H9 (cell line): Measurements from ENCODE around the gene RADIL. TPM values are rescaled to one million over a fixed set of nuclear protein-coding genes. Genes with fewer than 3 reads are reported as not detected.
A peak's percentile ranks its signal among the peaks of the same experiment; 100 is the strongest.

Experiments
- DNase-seq: peaks from one replicate; pipeline ENCODE4 v3.0.0-alpha.2; 2017
- H2AFZ ChIP-seq: one replicate; pipeline ENCODE4 v1.6.1; 2013; ENCODE audit warnings: mild to moderate bottlenecking, low read length, control low read depth, moderate library complexity
- H2AK5ac ChIP-seq: 2 replicates; pipeline ENCODE4 v1.6.1; 2013; ENCODE audit warnings: low read length, control low read depth, mixed read lengths; ENCODE audit not compliant: insufficient read length
- H2BK120ac ChIP-seq: one replicate; pipeline ENCODE4 v1.6.1; 2013; ENCODE audit warnings: low read depth, mild to moderate bottlenecking, low read length, control low read depth, inconsistent platforms; ENCODE audit not compliant: poor library complexity, severe bottlenecking
- H2BK12ac ChIP-seq: 2 replicates; pipeline ENCODE4 v1.6.1; 2013; ENCODE audit warnings: low read length, control low read depth, mixed read lengths, low read depth; ENCODE audit not compliant: insufficient read length
- H2BK15ac ChIP-seq: 2 replicates; pipeline ENCODE4 v1.6.1; 2013; ENCODE audit warnings: low read depth, low read length, control low read depth
- H2BK20ac ChIP-seq: one replicate; pipeline ENCODE4 v1.6.1; 2013; ENCODE audit warnings: low read depth, mild to moderate bottlenecking, low read length, control low read depth, inconsistent platforms; ENCODE audit not compliant: poor library complexity, severe bottlenecking
- H2BK5ac ChIP-seq: 2 replicates; pipeline ENCODE4 v1.6.1; 2013; ENCODE audit warnings: low read length, control low read depth, mixed read lengths; ENCODE audit not compliant: insufficient read length
- H3K14ac ChIP-seq: 2 replicates; pipeline ENCODE4 v1.6.1; 2013; ENCODE audit warnings: low read length, control low read depth; ENCODE audit not compliant: insufficient read depth
- H3K18ac ChIP-seq: 2 replicates; pipeline ENCODE4 v1.6.1; 2013; ENCODE audit warnings: low read depth, mild to moderate bottlenecking, mixed read lengths, low read length, control low read depth; ENCODE audit not compliant: insufficient read length
- H3K23ac ChIP-seq: 2 replicates; pipeline ENCODE4 v1.6.1; 2013; ENCODE audit warnings: low read length, control low read depth, mixed read lengths, low read depth; ENCODE audit not compliant: insufficient read length
- H3K23me2 ChIP-seq: 2 replicates; pipeline ENCODE4 v1.6.1; 2013; ENCODE audit warnings: low read depth, mild to moderate bottlenecking, mixed read lengths, low read length, control low read depth; ENCODE audit not compliant: insufficient read length, poor library complexity, severe bottlenecking
- H3K27ac ChIP-seq: 2 replicates; pipeline ENCODE4 v1.5.1; 2013; ENCODE audit warnings: low read length, control low read depth, mixed read lengths, low read depth; ENCODE audit not compliant: insufficient read length
- H3K27me3 ChIP-seq: 2 replicates; pipeline ENCODE4 v1.6.1; 2013; ENCODE audit warnings: low read length, control low read depth, inconsistent platforms; ENCODE audit not compliant: insufficient read depth
- H3K4ac ChIP-seq: 2 replicates; pipeline ENCODE4 v1.6.1; 2013; ENCODE audit warnings: low read depth, mild to moderate bottlenecking, control low read depth, inconsistent platforms, low read length, moderate library complexity
- H3K4me1 ChIP-seq: 2 replicates; pipeline ENCODE4 v1.6.1; 2013; ENCODE audit warnings: low read length, control low read depth, inconsistent platforms; ENCODE audit not compliant: insufficient read depth
- H3K4me2 ChIP-seq: 2 replicates; pipeline ENCODE4 v1.6.1; 2013; ENCODE audit warnings: low read length, control low read depth, mixed read lengths; ENCODE audit not compliant: insufficient read length, insufficient read depth
- H3K56ac ChIP-seq: 2 replicates; pipeline ENCODE4 v1.6.1; 2013; ENCODE audit warnings: low read depth, mild to moderate bottlenecking, mixed read lengths, low read length, control low read depth; ENCODE audit not compliant: insufficient read length
- H3K79me1 ChIP-seq: 2 replicates; pipeline ENCODE4 v1.6.1; 2013; ENCODE audit warnings: low read depth, mild to moderate bottlenecking, moderate library complexity, low read length, control low read depth, inconsistent platforms; ENCODE audit not compliant: insufficient read depth, poor library complexity, severe bottlenecking
- H3K79me2 ChIP-seq: 2 replicates; pipeline ENCODE4 v1.6.1; 2013; ENCODE audit warnings: low read length, control low read depth, inconsistent platforms; ENCODE audit not compliant: insufficient read depth
- H3K9ac ChIP-seq: 2 replicates; pipeline ENCODE4 v1.6.1; 2013; ENCODE audit warnings: low read length, control low read depth, mixed read lengths; ENCODE audit not compliant: insufficient read length; ENCODE audit errors: extremely low read depth
- H3K9me3 ChIP-seq: one replicate; pipeline ENCODE4 v1.6.1; 2013; ENCODE audit warnings: low read depth, low read length, inconsistent platforms; ENCODE audit not compliant: control insufficient read depth
- H3T11ph ChIP-seq: one replicate; pipeline ENCODE4 v1.6.1; 2013; ENCODE audit warnings: mild to moderate bottlenecking, low read length, control low read depth, inconsistent platforms
- H4K20me1 ChIP-seq: one replicate; pipeline ENCODE4 v1.6.1; 2013; ENCODE audit not compliant: control insufficient read depth, insufficient read length, insufficient read depth
- H4K5ac ChIP-seq: 2 replicates; pipeline ENCODE4 v1.6.1; 2013; ENCODE audit warnings: low read depth, mild to moderate bottlenecking, mixed read lengths, low read length, control low read depth; ENCODE audit not compliant: insufficient read length
- H4K8ac ChIP-seq: replicated peaks from 2 replicates; pipeline ENCODE4 v1.6.1; 2013; ENCODE audit warnings: low read length, control low read depth, mixed read lengths, low read depth; ENCODE audit not compliant: insufficient read length
- H4K91ac ChIP-seq: 2 replicates; pipeline ENCODE4 v1.6.1; 2013; ENCODE audit warnings: low read depth, mild to moderate bottlenecking, moderate library complexity, mixed read lengths, low read length, control low read depth; ENCODE audit not compliant: insufficient read length
- H3K27ac Mint-ChIP-seq, 3 experiments: 2 replicates in 2 of 3; 3 replicates in 1 of 3; pipeline ENCODE4 v1.8.0; 2020 to 2021; ENCODE audit warnings: mixed read lengths in 3 of 3, mild to moderate bottlenecking in 1 of 3, moderate library complexity in 1 of 3
- H3K27me3 Mint-ChIP-seq: 2 replicates; pipeline ENCODE4 v1.8.0; 2021; ENCODE audit warnings: low read depth, mild to moderate bottlenecking, moderate library complexity, mixed read lengths
- H3K36me3 Mint-ChIP-seq, 3 experiments: 2 replicates in 2 of 3; 3 replicates in 1 of 3; pipeline ENCODE4 v1.8.0; 2020 to 2021; ENCODE audit warnings: low read depth in 3 of 3, mixed read lengths in 3 of 3; ENCODE audit not compliant: insufficient read depth in 1 of 3
- H3K4me1 Mint-ChIP-seq, 2 experiments: 2 replicates each; pipeline ENCODE4 v1.8.0; 2020; ENCODE audit warnings: mixed read lengths in 2 of 2
- H3K4me3 Mint-ChIP-seq, 2 experiments: 2 replicates in 1 of 2; 3 replicates in 1 of 2; pipeline ENCODE4 v1.8.0; 2020 to 2021; ENCODE audit warnings: mild to moderate bottlenecking in 2 of 2, mixed read lengths in 2 of 2, moderate library complexity in 1 of 2
- H3K9me3 Mint-ChIP-seq, 2 experiments: 2 replicates in 1 of 2; 3 replicates in 1 of 2; pipeline ENCODE4 v1.8.0; 2020; ENCODE audit warnings: mild to moderate bottlenecking in 2 of 2, mixed read lengths in 2 of 2, moderate library complexity in 1 of 2
- CTCF ChIP-seq: fragments of 200-600 bp; sonication (generic); conservative IDR thresholded peaks from 3 replicates; pipeline ENCODE4 v1.8.0; 2021; ENCODE audit warnings: antibody characterized with exemption, mild to moderate bottlenecking
- WGBS: extraction: QIAGEN DNeasy Blood & Tissue Kit; methylation state at CpG from one replicate; pipeline ENCODE4 v1.1.7; 2013; ENCODE audit warnings: missing lambda C conversion rate, low lambda C conversion rate, mixed read lengths; ENCODE audit not compliant: insufficient read length; ENCODE audit errors: extremely low coverage; 5-methylcytosine and 5-hydroxymethylcytosine counted together
- total RNA-seq: library from RNA; stranded (reverse); gene quantifications from 2 replicates; pipeline ENCODE4 v1.2.1, GENCODE V29; 2021

RADIL gene
- total RNA-seq, 1 experiment from 2014 or later: 4.7 TPM

DNA sequence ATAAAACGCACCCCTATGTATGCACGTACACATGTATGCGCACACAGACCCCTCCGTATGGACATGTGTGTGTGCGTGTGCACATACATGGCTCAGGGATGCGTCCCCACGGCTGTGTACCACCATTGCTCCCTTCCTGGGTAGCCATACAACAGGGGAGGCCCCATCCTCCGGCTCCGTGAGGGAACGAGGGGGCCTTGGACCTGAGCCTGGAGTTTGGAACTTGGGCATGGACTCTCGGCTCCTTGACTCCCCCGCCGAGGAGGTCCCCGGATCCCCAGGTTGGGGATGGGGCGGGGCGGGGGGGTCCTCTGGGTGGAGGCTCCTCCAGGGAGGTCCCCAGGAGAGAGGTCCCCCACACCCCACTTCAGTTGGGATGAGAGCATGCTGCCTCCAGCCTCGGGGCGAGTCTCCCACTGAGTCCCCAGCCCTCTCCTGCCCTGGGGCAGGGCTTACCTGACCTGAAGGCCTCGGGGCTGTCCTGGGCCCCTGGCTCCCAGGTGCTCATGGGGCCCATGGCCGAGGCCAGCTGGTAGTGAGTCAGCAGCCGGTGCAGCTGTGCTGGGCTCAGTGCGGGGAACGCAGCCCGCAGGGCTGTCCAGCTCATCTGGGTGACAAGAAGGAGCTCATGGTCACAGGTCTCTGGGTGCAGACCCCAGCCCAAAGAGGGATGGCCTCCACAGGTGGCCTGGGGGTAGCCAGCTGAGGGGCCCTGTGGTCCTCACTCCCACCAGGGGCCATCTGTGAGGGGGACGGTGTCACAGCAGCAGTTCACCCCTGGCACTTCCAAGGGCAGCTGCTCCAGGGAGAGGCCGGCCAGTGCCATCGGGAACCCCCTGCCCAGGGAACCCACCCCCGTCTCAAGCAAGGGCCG, 78.2 kb downstream of the RADIL start:
- H3K9me3 ChIP-seq: no peaks in the 10 kb centered on the region
- no peak overlapping the region for H4K8ac ChIP-seq
- H2BK15ac ChIP-seq: no peak overlapping the region
- no peaks in the 10 kb centered on the region for H3K23me2 ChIP-seq
- no peak overlapping the region for H2BK5ac ChIP-seq
- no peak overlapping the region for H3K4me3 Mint-ChIP-seq
- no peak overlapping the region for H3K27ac ChIP-seq
- H2BK12ac ChIP-seq: no peak overlapping the region
- H3K14ac ChIP-seq: peak overlapping the region; percentile 13; the same call in 1 of the 2 replicates
- H3K18ac ChIP-seq: no peak overlapping the region
- no peak overlapping the region for H4K91ac ChIP-seq
- H3K56ac ChIP-seq: no peak overlapping the region
- H3K36me3 Mint-ChIP-seq: peaks cover 0 to 2% (median 0%) of the 10 kb centered on the region in 3 experiments; a peak in 1 of 7 replicates
- H2BK20ac ChIP-seq: no peak overlapping the region
- H3K4me1 Mint-ChIP-seq: peaks cover 6 to 20% of the 10 kb centered on the region in 2 experiments
- no peak overlapping the region for H2AFZ ChIP-seq
- H3K79me1 ChIP-seq: no peaks in the 10 kb centered on the region
- H3K27me3 ChIP-seq: no peaks in the 10 kb centered on the region
- TF ChIP-seq CTCF: no peak
- no peaks in the 10 kb centered on the region for H3K79me2 ChIP-seq
- peaks cover 11% of the 10 kb centered on the region for H3K27me3 Mint-ChIP-seq
- H2BK120ac ChIP-seq: no peak overlapping the region
- no peak for DNase-seq
- no peak overlapping the region for H2AK5ac ChIP-seq
- H4K5ac ChIP-seq: no peak overlapping the region
- no peak overlapping the region for H3K9ac ChIP-seq
- no peaks in the 10 kb centered on the region for H3K9me3 Mint-ChIP-seq
- no CpG with 5 or more reads among the region's 29 CpGs for WGBS
- no peak overlapping the region for H3K27ac Mint-ChIP-seq
- H3K4ac ChIP-seq: no peak overlapping the region
- H3K4me2 ChIP-seq: no peak overlapping the region
- no peak overlapping the region for H3K23ac ChIP-seq
- H3T11ph ChIP-seq: no peak overlapping the region
- H3K4me1 ChIP-seq: no peaks in the 10 kb centered on the region
- H4K20me1 ChIP-seq: no peaks in the 10 kb centered on the region
